Measurements from ENCODE around the gene ENDOV.

DNA sequence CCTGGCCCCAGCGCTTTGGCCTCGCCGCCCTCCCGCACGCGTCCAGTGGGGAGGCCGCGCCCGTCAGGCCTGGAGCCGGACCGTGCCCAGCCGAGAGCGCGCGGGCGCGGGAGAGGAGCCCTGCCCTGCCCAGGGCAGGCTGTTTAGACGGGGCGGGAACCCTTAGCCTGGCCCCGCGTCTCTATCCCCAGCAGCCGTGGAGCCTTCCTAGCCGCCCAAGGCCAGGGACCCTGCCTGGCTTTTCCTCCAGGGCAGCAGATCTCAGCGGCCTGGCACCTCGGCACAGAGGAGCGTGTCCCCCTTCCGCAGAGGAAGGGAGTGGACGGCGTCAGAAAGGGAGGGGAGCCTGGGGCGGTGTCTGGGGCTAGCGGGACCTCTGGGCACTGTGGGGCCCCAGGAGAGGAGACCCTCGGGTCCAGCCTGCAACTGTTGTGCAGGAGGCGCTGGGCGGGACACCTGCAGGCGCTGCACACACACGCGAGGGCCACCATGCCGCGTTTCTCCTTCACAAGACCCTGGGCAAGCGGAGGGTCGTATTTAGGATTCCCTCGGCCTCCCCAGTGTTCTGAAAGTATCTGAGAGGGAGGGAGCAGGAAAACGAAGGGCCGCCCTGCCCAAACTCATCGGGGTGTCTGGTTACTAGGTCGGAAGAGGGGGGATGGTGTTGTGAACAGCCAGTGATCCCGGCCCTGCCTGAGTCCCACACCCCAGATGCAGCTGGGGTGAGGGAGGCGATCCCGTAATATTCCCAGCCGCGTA, 63.7 kb downstream of the ENDOV start:
- TF ChIP-seq CTCF (IDR thresholded peaks at IDR 0.05; ENCODE audit: poor library complexity) (no peak), EZH2 (IDR thresholded peaks at IDR 0.05; ENCODE audit: borderline replicate concordance) (peak; percentile 98)

Measured in hepatocyte (in vitro differentiated cells).